Breast epithelium (tissue), 3 donors: ENCODE data around the gene FOXK1.

ENCODE experiments used
- POLR2A ChIP-seq: fragments of 450-650 bp; IDR thresholded peaks from one replicate; pipeline ENCODE4 v1.6.1; 2016; ENCODE audit warnings: antibody characterized with exemption, mild to moderate bottlenecking, moderate library complexity
- POLR2AphosphoS5 ChIP-seq, 3 donors: sonication (generic); formaldehyde crosslinking; IDR thresholded peaks; one replicate each; pipeline ENCODE4 v1.6.1; 2017; ENCODE audit warnings: antibody characterized with exemption in 3 of 3
- TF ChIP-seq, protein P1 (sequence below), 3 donors: fragments of 450-650 bp; IDR thresholded peaks; one replicate each; pipeline ENCODE4 v1.5.1; 2016 to 2017; ENCODE audit warnings: antibody characterized with exemption in 3 of 3, mild to moderate bottlenecking in 3 of 3, moderate library complexity in 3 of 3

DNA sequence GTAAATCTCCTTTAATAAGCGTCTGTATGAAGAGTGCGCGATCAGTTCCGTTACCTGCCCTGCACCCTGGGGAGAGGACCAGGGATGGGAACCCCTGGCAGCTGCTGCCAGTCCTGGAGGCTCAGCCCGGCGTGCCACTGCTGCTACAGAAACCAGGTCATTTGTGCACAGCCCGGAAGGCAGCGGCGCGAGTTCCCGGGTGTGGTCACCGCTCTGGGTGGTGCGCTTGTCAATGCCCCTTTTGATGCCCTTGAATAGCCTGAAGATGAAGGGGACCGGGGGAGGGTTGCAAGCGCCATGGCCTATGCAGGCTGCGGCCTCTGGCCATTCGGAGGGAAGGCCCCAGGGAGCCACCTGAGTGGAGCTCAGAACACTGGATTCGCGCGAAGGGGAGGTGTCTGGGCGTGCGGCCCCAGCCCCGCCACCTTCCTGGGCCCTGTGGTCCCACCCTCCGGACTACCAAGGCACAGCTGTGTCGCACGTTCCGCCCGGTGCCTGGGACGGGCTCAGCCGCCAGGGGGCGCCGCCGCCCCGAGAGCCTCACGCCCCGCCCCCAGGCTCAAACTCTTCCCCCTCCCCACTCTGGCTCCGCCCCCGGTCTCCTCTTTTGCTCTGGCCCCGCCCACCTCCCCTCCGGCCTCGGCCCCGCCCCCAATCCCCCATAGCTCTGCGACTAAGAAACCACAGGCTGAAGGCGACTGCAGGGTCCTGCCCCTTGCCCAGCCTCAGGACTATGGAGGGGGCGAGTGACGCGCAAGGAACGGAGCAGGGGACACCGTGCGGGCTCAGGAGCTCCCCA is 109.8 kb downstream of the FOXK1 start:
- TF ChIP-seq, protein P1, sequence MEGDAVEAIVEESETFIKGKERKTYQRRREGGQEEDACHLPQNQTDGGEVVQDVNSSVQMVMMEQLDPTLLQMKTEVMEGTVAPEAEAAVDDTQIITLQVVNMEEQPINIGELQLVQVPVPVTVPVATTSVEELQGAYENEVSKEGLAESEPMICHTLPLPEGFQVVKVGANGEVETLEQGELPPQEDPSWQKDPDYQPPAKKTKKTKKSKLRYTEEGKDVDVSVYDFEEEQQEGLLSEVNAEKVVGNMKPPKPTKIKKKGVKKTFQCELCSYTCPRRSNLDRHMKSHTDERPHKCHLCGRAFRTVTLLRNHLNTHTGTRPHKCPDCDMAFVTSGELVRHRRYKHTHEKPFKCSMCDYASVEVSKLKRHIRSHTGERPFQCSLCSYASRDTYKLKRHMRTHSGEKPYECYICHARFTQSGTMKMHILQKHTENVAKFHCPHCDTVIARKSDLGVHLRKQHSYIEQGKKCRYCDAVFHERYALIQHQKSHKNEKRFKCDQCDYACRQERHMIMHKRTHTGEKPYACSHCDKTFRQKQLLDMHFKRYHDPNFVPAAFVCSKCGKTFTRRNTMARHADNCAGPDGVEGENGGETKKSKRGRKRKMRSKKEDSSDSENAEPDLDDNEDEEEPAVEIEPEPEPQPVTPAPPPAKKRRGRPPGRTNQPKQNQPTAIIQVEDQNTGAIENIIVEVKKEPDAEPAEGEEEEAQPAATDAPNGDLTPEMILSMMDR (IDR thresholded peaks at IDR 0.05): peak in 1 of 3 donors; percentile 41
- TF ChIP-seq POLR2A (no peak), POLR2AphosphoS5 (IDR thresholded peaks at IDR 0.05) (no peak)
